ENCODE results near the gene MAFG.

MAFG gene

DNA sequence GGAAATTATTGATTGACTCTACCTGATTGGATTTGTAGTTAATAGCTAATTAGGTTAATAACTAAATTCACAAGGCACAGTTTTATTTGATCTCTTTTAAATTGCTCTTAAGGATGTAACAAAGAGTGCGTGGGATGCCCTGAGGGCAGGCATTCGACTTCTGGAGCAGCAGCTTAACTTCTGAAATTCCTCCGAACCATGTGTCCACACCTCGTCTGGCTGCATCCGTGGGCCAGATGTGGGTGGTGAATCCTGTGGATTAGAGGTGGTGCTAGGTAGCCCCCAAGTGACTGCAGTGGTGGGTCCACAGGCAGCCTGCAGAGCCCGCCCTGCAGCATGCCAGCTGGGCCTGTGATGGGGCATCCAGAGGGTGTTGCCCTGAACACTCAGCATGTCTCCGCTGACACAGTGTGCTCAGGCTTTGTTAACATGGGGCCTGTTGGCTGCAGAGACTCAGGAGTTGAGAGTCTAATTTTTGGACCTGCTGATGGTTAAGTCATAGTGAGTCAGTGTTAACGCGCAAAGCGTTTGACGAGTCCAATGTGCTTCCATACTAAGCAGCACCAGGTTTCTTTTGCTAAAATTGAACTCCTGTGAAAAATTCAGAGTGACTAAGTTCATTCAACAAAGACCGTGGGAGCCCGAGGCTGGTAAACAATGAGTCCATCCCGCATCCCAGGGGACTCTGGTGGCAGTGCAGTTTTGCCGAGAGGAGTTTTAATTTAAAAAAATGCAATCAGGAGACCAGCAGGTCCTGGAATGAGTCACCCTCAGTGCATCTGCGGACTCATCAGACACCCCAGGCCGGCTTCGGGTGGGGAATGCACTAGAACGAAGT is 29.3 kb downstream of the MAFG start:
- DNase-seq (ENCODE audit: low read depth, low spot score), result no peak

DNA sequence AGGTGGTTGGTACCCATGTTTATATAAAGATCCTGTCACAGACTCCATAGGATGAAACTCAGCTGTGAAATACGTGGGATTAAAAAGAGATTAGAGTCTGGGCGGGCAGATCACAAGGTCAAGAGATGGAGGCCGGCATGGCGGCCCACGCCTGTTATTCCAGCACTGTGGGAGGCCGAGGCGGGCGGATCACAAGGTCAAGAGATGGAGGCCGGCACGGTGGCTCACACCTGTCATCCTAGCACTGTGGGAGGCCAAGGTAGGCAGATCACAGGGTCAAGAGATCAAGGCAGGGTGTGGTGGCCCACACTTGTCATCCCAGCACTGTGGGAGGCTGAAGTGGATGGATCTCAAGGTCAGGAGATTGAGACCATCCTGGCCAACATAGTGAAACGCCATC is 32.1 kb downstream of the MAFG start:
- no peak for DNase-seq (ENCODE audit: low read depth, low spot score)

DNA sequence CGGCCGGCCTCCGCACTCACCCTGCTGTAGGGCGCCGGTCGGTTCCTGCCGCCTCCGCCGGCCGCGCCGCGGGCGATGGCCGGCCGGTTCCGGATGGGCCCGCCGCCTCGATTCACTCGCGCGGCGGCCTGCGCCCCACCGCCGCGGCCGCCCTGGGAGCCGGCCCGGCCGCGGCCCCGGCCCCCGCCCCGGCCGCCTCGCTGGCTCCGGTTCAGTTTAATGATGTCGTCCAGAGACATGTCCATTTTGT is 36.3 kb downstream of the MAFG start:
- DNase-seq (ENCODE audit: low read depth, low spot score), result no peak

DNA sequence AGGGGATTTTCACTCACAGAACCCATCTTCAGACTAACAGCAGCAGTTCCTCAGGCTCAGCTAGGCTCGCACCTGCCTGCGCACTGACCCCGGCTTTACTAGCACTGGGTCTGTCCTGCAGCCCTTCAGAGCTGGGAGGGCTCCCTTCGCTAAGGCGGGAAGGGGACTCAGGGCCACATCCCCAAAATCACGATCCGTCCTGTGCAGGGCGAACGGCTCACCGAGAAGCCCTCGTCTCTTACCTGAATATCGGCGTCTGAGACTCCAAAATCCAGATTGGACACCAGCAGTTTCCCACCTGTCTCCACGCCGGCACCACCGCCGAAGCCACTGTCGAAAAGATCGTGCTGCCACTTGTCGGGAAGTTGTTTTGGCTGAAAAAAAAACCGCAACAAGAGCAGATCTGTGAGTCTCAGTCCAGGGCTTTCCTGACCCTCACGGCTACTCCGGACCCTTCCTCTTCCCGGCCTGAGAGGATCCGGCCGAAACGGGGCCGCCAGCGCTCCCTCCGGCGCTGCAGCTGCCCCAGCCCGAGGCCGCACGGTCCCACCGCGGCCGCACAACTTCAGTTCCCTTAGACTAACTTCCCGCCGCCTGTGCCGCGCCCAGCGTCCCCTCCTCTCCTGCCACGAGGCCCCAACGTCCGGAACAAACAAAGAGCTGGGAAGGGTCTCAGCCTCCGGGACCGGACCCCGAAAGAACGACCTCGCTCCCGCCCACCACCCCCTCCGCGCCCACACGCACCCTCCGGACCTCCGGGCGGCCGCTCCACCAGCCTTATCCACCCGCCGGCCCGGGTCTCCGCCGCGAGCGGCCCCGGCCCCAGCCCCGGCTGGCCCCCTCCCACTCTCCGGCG is 36.9 kb downstream of the MAFG start:
- DNase-seq (ENCODE audit: low read depth, low spot score), result no peak

DNA sequence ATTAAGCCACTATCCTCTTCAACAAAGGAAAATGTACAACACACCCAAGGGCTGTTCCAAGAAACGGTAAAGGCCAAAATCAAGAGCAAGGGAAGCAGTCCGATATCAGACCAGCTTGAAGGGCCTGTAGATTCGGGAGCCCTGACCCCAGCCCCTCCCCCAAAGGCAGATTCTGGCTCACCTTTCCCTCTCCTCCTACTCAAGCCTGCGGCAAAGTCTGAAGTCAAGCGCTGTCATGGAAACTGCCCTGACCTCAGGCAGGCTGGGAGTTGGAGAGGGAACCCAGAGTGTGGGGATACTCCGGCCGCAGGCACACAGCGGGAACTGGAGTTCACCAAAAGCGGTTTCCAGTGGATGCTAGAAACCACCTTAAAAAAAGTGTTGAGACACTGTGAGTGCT is 37.9 kb downstream of the MAFG start:
- DNase-seq (ENCODE audit: low read depth, low spot score), result no peak

DNA sequence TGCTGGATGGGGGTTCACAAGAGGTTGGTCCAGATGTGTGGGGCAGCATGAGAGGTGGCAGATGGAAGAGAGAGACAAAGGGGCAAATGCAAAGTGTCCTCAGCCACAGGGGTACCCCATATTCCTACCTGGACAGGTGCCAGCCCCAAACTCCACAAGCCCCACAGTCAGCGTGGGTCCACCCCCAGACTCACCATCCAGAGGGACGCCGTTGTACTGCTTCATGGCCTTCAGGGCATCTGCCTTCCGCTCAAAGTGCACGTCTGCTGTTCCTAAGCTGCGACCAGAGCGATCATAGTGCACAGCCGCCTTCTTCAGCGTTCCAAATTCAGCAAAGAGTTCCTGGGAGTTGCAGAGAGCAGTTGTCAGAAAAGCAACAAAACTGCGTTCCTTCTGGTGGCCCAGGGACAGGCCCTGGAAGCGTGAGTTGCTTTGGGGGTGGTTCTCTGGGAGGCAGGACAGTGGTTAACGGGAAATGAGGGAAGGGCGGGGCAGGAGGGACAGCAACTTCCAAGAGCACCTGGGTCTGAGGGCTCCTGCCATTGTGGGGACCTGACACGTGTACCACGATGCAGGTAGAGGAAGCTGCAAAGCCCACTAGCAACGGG is 38.4 kb downstream of the MAFG start:
- DNase-seq (ENCODE audit: low read depth, low spot score), result no peak

DNA sequence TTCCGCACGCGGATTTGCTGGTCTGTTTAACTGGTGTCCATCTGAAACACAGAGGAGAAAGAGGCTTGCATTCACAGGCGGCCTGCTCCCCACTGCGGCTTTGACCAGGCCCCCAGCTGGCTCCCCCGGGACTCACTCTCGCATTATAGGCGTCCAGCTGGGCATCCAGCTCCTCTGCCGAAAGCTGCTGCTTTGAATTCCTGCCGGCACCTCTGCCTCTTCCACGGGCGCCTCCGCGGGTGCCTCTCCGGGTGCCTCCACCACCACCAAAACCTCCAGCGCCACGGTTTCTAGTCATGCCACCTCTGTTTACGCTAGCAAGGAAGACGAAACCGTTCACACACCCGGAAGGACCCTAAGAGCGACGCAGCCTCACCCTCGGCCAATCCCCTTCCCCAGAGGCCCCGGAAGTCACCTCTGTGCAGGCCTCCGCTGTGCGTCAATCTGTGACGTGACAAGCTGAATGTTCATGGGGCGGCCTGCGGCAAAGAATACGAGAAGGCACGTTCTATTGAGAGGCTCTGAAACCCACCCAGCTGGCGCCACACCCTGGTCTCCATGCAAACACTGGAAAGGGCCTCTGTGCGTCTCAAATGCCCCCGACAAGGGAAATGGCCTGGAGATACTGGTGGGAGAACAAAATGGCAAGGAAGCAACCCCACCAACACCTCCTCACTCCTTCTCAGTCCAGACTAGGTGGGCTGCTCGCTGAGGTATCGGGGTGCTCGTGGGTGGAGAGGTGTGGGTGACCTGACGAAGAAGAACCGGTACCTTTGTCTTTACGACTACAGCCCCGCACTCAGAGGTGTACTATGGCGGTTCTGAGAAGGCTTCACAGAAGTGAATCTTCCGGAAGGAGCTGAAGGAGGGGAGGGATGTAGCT is 39.2 kb downstream of the MAFG start:
- no peak for DNase-seq (ENCODE audit: low read depth, low spot score)

DNA sequence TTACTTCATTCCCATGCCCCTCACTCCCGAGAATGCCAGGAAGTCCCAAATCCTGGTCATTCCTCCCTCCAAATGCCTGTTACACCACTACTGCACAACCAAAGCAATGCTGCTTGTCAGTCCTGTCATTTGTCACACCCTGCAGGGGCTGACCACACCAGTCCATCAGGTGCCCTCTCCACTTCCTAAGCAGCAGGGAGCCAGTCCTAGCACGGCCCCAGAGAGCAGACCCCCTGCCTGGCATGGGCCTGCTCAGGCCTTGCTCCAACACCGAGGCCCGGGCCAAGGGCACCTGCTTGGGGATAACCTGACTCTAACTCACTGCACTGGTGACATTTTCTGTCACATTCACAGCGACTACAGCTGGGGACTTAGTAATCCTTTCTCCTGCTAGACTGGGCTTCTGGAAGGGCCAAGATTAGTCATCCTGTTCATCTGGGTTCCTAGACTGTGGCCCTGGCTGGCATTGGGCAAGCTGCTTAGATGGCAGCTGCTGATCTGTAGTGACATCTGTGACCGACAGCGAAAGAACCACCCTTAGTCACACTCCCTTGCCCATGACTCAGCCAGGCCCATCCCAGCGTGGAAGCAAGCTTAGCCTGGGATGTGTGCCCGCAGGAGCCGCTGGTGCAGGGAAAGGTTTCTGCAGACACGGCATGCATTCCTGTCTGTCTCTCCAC is 41.5 kb downstream of the MAFG start:
- DNase-seq (ENCODE audit: low read depth, low spot score), result no peak

DNA sequence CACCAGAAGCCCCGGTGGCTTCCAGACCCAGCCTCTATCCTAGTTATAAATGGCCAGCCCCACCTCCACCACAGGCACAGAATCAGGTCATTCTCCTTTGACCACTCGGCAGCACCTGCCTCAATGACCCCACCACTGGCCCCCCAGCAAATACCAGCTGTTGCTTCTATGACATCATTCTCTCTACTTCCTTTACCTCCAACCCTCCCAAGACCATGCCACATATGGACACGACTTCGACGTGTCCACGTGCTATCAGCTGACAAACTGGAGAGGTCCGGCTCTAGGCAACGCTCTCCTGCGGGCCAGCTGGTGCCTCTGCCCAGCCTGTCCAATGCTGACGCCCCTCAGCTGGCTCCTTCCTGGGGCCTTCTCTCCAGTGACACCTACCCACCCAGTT is 42.1 kb downstream of the MAFG start:
- no peak for DNase-seq (ENCODE audit: low read depth, low spot score)

DNA sequence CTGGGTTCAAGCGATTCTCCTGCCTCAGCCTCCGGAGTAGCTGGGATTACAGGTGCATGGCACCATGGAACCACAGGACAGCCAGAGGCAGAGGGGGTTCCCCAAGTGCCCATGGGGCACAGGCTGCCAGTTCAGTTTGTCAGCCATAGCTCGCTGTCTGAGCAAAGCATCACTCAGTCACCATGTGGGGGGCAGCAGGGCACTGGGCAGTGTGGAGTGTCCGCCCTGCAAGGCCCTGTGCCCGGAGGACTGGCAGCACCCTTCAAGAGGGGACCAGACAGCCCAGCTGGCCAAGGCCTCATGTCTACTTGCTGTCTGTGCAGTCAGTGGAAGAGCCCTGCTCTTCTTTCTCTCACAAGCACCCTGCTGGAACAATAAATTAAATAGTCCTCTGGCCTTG is 42.6 kb downstream of the MAFG start:
- DNase-seq (ENCODE audit: low read depth, low spot score), result no peak

DNA sequence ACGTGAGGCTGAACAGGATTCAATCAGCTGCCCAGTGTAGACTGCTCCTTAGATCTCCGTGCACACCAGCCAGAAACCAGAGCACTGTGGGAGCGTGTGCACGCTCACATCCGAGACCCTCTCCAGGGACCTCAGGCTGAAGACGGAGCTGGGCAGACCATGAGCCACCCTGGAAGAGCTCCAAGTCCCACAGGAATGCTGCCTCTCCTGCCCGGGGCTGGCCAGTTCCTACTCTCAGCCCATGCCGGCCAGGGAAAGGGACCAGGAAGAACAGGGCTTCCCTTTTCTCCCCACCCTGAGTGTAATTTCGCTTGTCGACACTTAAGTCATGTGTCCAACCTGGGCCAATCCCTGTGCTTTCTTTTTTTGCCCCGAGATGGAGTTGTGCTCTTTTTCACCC is 43.0 kb downstream of the MAFG start:
- no peak for DNase-seq (ENCODE audit: low read depth, low spot score)

DNA sequence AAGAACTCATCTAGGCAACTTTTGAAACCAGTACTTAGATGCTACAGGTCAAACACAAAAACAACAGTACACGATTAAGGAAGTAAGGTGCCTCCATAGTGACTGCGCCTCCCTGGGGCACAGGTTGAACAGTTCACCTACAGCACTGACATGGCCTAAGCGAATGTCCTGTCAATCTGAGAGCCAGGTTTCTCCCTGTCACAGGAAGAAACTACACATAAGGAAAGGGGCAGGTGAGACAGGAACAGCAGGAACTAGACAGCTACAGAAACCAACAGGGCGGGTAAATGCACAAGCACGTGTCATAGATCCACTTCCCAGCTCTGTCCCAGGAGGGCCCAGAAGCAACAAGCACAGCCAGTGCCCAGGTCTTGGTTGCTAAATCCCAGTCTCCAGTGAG is 48.4 kb downstream of the MAFG start:
- DNase-seq (ENCODE audit: low read depth, low spot score), result no peak

DNA sequence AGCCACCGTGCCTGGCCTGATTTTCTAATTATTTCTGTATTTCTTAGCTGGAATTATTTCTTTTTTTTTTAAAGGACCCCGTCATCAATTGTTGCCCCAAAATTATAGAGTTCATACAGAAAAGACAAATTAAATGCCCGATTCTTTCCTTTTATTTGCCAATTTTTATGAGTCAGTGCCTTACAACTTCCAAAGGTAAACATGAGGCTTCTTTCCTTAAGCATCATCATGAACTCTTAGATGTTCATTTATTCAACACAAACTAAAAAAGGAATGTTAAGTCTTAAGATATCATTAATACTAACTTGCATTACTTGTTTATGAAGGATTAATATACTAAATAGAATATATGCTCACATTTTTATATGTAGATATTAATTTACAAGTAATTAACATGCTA is 49.2 kb downstream of the MAFG start:
- DNase-seq (ENCODE audit: low read depth, low spot score), result no peak

DNA sequence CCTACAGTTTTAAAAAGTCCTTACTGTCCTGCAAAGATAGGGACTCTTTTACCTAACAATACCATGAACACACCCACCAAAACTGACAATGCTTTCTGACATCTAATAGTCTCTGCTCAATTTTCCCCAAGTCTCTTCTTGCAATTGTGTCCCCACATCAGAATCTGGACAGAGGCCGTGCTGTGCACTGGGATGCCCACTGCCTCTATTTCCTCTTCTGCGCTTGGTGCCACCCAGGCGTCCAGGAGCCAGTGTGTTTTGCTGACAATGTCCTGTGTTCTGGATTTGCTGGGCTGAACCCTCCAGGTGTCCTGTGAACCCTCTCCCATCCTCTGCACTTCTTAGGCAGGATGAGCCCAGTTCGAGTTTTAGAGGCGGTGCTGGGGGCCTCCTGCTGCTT is 50.0 kb downstream of the MAFG start:
- no peak for DNase-seq (ENCODE audit: low read depth, low spot score)

DNA sequence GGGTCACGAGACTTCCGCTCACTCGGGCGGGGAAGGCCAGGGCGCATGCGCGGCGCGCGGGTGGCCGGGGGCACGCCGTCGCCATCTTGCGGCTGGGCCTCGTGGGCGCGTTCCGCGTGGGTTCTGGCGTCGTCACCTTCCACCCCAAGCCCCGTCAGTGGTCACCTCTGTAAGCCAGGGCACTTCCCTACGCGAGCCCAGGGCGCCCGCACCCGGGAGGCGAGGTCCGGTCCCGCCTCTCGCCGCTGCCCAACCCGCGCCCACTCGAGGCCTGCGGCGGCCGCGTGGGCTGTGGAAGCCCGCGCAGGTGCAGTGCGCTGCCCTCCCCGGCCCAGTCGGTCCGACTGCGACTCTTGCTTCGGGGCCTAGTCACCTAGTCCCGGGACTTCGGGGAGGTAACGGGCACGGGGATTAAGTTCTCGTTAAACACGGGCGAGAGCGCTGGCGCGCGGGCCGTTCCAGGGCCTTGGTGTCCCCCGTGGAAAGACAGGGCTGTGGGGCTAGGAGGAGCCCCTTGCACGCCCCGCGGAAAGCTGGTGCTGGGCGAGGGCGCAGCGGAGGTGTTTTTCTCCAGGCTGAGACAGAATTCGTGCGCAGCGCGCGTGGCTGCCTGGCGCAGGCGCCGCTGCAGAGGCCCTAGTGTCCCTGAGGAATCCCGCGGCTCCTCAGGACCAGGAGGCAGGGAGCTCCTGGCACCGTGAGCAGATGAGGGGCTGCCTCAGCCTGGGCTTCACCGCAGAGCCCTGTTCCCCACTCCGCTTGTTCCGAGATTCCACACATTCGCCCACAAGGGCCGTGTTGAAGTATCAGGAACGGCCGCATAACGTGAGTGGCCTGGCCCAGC is 55.9 kb downstream of the MAFG start:
- no peak for DNase-seq (ENCODE audit: low read depth, low spot score)

DNA sequence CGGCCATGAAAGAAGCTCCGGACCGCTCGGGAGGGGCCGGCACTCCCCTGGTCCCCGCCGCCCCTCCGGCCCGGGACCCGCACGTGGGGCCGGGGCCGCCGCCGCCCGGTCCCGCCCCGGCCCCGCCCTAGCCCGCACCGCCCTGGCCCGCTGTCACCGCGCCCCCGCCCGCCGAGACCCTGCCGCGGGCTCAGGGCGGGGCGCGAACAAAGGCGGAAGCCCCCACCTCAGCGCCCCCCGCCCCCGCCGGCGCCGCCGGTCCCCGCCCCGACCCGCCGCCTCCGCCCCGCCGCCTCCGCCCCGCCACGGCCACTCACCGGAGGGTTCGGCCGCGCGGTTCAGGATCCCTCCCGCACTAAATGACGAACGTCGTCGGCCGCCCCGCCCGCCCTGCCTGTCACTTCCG is 56.6 kb downstream of the MAFG start, which contains the start of gene ARHGDIA:
Gene ARHGDIA (minus strand): TSS at position 357 of the 406 bp plus-strand sequence. CDS start 1,407 bp downstream, outside the sequence.
- no peak for DNase-seq (ENCODE audit: low read depth, low spot score)

DNA sequence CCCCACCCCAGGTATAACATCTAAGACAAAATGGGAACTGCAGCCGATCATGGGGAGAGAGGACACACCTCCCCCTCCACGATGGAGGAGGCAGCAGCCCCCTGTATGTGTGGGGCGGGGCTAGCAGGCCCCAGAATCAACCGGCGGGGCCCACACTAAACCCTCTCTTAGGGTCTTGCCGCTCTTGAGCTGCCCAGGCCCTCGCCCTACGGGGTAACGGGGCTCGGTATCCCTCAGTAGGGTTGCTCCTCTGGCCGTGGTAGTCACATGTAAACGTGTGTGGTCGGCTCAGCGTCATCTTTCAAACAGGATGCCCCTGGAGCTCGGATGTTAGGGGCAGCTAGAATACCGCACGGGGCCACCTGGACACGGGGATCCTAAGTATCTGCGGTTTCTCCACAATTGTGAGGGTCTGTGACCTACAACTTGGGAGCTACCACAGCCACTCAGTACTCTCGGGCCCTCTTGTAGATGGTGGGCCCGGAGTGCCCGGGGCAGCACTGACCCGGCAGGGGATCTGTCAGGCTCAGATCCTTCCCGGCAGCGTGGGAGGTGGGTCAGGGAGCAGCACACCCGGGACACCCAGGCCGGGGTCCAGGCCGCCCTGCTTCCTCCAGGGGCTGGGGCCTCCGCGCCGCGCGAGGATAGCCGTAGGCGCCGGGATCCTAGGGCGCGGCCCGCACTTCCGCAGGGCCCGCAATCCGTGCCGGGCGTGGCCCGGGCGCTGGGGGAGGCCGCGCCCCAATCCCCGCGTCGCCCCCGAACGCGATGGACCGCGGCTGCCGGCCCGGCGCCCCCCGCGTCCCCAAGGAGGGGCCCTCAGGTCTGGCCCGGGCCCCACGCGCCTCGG is 57.2 kb downstream of the MAFG start:
- no peak for DNase-seq (ENCODE audit: low read depth, low spot score)

DNA sequence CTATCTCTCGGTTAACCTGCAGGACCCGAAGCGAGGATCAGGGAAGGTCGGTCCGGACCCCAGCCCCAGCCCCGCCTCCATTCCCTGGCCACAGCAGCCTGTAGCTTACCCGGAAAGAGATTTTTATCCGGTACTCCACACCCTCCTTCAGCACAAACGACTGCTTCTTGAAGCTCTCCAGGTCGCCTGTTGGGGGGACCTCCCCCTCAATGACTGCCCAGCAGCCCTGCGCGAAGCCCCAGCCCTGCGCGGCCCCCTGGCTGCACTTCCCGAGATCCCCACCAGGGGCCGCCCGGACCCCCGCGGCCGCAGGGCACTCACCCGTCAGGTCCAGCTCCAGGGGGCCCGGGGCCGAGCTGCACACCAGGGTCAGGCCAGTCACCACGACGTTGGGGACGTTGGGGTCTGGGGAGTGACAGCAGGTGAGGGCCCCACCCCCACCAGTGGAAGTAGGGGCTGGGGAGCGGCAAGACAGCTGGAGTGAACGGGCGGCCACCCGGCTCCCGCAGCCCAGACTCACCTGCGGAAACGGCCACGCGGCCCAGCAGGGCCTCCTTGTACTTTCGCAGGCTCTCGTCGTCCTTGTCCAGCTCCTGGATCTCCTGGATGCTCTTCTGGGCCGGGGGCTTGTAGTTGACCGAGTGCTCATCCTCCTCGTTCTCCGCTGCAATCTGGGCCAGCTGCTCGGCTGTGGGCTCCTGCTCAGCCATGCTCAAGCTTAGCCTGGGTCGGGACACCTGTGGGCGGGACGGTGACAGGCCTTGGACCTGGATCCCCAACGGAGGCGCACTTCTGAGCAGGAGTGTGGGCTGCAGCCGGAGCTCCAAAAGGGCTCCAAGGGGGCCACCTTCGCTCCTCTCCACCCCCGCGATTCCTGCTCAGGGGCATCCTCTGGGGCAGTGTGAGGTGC is 58.1 kb downstream of the MAFG start:
- no peak for DNase-seq (ENCODE audit: low read depth, low spot score)

Measured in iPS DF 19.7 (cell line).